Stimulated activated CD4-positive, alpha-beta T cell treated with anti-CD3 and anti-CD28 coated beads, Interleukin-4, amount 100 ng/mL, for 4 hours (primary cell): ENCODE measurements around the gene NDUFC1.
"Not testable (repeated sequence)": the region's sequence is repeated elsewhere in the genome, so short reads cannot be mapped to it uniquely, and the experiment has no call there.

Experiments
- DNase-seq, 2 experiments: peaks; one replicate each; pipeline ENCODE4 v3.0.0-alpha.2; 2020

The NDUFC1 gene

DNA sequence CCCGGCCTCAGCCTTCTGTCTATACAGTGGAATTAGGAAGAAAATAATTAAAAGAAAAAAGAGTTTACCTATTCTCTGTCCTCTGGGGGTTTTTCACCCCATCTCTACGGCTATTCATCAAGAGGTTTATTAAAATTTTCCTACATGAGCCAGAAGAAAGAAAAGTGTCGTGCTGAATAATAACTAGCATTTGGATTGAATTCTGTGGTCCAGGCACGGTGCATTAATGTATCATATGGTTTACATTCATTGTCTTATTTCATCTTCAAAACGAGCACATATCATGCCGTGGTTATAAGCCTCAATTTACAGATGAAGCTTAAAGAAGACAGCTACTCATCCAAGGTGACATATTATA lies 6.4 kb downstream of the NDUFC1 start:
- no peak for DNase-seq

DNA sequence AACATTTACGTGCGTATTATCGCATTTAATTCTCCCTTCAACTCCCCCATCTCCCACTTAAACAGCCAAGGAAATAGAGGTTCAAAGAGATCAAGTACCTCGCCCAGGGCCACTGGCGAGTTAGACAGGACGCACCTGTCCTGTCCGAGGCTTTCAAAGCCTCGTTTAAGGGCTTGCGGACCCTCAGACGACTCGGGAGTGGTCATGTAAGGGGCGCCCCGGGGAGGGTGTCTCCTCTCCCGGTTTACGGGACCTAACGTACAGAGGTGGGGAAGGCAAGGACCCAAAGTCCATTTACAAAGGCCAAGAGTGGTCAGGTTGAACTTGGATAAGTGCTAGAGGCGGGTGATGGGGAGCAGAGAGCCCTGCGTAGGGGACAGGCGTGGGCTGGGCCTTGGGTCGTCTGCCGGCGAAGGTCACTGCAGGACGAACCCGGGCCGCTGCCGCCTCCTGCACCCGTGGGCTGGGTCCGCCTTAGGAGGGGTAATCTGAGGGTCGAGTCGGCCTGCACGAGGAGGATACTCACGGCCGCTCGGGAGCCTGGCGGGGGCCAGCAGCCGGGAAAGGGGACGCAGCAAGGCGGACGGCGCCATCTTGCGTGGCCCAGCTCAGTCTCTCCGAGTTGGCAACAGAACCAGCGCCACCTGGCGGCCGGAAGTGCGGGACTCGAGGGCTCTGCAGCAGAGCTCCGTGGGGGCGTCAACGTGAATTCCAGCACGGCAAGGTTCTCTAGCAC lies 6.9 kb downstream of the NDUFC1 start:
- DNase-seq, result peak; percentile 95 to 100

DNA sequence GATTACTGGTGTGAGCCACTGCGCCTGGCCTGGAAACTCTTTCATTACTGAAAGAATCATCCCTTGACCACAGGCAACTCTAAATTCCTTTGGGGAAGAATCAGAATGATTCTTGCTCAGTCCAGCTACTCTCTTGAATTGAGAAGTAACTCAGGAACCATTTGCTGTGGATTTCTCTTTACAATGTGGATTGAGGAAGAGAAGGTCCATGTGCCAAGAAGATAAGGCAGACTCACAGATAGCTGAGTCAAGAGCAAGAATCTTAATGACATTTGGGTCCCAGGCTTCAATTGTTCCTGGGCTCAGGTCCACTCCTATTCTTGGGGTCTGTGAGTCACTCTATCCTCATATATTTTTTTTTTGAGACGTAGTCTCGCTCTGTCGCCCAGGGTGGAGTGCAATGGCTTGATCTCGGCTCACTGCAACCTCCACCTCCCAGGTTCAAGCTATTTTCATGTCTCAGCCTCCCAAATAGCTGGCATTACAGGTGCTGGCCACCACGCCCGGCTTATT lies 16.0 kb downstream of the NDUFC1 start:
- DNase-seq, result no peak

DNA sequence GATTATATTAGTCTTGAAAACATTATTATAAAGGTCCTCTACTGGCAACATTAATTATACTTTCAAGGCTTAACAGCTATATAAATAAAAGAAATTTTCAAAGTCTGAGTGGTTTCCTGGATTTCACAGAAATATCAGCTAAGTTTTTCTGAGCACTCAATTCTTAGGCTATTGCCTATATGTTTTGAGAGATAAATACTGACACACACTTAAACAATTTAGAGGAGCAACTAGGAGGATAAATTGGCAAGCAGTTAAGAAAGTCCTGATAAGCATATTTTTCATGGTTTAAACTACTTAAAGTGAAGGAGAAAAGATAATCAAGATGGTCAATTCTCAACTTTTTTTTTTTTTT lies 19.6 kb downstream of the NDUFC1 start:
- no peak for DNase-seq

DNA sequence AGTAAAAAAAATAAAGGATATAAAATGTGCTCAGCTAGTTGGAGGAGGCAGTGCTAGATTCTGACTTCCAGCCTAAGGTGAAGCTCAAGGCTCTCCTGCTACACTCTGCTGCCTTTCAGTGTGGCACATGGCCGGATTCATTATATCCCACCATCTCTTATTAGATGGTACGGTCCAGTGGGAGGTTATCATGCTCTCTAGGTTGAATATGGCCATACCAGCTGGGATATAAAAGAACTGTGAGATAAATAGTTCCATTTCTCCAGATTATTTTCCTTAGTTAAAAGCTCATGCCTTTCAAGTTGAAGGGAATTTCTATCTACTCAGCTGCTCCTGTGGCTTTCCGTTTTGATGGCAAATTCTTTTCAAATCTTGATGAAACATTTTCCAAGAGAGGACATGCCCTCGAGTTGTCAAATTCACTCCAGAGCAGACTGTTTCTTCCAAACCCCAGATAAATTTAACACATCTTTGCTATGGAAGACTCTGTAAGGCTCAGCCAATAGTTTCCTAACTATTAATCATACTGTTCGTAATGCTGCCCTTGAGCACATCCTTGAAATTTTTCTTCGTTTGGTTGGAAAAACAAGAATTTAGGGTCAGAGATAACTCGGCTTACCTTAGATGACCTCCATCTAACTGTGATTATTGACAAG lies 20.1 kb downstream of the NDUFC1 start:
- no peak for DNase-seq

DNA sequence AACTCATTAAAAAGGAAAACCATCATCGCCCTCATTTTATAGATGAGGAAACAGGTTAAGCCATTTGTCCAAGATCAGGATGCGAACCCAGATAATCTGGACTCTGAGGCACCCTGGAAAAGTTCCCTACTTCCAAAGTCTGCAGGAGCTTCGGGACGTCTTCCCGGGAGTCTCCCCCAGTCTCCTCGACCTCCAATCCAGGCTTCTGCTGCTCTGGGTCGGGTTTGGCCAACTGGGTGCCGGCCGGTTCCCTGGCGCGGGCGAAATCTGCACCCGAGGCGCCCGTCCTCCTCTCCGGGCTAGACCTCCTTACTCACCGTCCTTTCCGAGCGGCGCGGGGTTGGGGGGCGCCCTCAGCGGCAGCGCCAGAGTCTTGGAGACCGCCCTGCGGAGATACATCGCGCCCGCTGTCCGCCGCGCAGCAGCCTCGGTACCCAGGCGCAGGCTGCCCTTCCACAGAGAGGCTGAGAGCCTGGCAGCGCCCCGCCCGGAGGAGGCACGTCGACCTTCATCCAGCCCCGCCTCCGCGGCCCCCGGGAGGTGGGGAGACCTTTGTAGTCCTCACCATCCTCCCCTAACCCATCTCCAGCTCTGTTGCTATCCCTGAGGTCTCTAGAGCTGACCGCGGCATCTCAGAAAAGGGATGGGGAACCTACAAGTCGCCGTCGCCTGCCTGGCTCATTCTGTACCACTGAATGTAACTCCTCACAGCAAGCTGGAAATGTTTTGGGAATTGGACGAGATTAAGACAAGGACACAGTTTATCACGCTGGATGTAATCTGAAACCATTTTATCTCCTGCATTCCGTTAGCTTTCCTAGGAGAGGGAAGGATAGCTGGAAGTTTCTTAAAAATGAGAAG lies 22.3 kb downstream of the NDUFC1 start, which contains the start of gene MGARP:
Gene MGARP (minus strand): TSS at position 466 of the 861 bp plus-strand sequence. CDS start 67 bp downstream, at position 399.
- DNase-seq, result peak in 1 of 2 experiments; percentile 9

DNA sequence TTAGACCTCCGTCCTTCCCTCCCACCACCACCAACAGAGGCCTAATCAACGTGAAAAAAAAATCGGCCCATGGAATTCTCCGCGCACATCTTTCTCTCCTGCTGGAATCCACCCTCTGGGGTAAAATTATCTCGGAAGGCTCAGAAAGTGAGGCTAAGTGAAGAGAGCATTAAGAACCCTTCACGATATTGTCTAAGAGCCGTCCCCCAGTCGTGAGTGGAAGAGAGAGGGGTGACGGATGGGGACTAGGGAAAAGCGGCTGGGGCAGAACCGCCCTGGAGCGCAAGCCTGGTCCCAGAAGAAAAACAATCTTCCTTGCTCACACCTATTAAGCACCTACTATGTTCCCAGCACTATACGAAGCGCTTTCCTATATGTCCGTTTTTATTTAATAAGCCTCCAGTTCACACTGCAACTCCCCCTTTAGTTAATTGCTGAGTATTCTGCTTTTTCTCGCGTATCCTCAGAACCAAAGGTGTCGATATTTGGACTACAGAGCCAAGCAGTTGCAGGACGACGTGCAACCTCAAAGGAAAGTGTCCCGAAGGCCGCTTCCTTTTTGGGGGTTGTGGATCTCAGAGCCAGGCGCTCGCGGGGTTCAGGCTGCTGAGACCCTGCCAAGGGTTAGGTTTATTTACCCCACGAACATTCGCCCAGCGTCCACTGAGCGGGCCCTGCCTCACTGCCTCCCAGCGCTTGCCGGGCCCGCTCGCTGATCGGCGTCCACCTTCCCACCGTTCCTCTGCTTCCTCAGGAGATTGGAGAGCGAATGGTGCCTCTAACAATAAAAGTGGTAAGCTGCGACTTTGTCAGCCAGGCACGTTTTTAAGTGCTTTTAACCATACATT lies 23.1 kb downstream of the NDUFC1 start:
- no peak for DNase-seq

DNA sequence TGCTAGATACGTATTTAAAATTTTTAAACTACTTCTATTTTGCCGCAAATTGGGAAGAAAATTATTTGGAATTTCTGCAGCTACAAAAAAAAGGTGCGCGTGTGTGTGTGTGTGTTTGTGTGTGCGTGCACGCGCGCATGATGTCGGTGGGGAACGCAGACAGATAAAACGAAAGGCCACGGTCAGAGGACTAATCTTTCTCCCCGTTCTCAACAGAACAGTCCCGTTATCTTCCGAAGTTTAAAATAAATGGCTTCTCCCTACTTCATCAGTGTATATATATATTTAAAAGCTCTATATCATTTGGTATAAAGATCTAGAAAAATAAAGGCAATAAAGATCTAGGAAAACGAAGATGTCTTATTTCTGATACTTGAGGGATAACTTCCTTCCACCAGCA lies 23.8 kb downstream of the NDUFC1 start:
- DNase-seq, result no peak

DNA sequence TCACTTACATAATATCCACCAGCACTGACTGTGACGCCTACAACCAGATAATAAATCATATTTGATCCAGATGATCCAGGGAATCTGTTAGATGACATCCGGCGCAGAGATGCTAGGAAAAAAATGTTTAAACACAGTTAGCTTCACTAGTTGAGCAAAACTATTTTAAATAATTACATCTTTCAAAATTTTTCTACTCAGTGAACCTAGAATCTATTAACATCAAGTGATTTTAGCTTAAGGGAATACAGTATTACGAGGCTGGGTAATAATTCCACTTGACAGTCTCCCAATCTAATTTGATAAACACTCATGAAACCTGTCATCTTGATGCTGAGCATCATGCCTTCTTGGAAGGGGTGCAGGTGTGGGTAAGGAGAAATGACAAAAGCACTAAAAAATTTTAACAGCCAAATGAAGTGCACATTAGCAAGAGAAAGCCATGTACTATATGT lies 27.0 kb downstream of the NDUFC1 start:
- DNase-seq, result no peak

DNA sequence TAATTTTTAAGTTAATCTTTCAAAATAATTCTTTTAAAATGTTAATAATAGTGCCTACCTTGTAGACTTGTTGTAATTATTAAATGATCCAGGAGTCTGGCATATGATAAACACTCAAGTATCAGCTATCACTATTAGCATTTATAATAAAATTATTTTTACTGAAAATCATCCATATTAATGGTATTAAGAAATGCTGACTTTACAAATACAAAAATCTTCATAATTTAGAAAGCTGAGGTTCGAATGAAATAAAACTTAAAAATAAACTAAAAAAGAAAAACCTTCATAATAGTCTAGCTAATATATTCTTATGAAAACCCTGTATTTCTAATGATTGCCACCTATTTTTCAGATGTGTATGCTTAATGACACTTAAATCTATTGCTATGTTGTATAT lies 27.5 kb downstream of the NDUFC1 start:
- no peak for DNase-seq

DNA sequence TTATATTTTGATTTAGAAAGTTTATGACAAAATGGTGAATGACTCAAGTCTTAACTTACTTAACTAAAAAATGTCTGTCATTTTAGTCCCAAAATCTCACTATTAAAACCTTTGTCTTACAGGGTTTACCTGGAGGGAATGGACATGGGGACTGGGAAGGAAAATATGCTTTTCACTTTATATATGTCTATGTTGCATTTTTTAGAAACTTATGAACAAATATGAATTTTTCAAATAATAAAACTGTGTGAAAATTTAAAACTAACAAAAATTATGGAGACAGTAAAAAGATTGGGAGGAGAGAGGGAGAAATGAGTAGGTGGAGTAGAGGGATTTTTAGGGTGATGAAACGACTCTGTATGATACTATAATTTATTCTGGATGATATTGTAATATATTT lies 28.4 kb downstream of the NDUFC1 start:
- DNase-seq, result no peak

DNA sequence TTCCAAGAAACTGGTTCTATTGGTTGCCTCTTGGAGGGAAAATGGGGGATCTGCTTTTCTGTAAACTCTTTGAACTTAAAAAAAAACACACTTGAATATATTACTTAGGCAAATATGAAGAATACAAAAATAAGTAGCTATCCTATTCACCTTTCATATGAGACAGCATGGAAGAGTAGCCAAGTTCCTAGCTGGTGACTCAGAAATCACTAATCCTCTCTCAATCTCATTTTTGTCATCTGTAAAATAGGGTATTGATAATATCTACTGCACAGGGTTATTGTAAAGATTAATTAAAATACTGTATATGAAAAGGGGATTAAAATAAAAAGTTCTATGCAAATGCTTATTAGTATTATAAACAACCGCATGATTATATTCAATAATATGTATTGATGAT lies 35.0 kb downstream of the NDUFC1 start:
- no peak for DNase-seq

DNA sequence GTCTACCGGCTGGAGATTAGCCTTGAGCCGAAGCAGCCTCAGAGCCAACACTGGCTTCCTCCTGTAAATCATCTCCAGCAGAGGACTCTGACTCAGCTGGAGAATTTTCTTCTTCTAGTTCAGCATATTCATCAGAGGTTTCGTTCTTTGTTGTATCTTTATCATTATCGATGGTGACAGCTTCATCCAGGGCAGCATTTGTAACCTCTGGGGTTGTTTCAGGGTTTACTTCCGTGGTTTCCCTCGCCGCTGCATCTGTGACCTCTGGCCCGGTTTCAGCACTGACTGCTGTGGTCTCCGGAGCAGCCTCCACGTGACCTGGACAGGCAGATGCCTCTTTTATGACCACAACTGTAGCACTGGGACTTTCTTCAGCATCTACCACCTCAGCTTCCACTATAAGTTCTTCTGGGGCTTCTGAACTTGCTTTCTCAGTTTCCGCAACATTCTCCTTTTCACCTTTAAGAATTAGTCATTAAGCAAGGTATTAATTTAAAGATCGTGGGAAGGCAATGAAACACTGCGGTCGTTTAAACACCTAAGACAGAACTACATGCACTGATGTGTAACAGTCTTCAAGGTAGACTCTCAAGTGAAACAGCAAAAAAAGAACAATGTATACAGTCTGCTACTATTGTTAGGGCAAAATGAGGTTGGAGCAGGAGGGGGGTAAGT lies 35.6 kb downstream of the NDUFC1 start:
- DNase-seq, result peak; percentile 45 to 59

DNA sequence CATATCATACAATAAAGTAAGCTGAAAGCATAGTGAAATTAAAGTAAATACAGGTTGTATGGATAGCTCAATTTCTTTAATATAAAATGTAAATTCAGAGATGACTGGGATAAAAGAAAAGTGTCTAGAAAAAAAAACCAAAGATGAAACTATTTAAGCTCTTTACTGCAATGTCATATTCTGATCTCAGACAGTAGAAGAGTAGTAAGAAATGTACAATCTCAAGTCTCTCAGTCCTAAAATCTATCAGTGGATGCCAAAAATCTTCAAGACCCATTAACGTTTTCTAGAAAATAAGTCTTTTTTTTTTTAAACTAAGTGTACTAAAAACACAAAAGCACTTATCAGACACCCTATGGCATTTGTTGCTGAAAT lies 36.1 kb downstream of the NDUFC1 start:
- DNase-seq, result no peak

DNA sequence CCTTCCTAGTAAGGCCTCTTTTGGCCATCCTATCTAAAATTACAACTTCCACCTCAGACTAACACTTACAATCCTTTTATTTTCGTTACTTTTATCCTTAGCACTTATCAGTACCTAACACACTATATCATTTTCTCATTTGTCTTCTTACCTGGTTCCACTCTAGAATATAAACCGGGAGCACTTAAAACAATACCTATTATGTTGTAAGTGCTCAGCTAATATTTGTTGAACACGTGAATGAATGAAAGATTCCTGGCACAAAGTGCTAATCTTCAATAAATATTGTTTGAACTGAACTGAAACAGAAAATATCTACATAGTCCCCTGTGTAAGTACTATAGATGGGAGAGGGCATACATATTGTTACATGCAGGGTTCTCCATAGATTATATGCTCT lies 36.6 kb downstream of the NDUFC1 start:
- no peak for DNase-seq

DNA sequence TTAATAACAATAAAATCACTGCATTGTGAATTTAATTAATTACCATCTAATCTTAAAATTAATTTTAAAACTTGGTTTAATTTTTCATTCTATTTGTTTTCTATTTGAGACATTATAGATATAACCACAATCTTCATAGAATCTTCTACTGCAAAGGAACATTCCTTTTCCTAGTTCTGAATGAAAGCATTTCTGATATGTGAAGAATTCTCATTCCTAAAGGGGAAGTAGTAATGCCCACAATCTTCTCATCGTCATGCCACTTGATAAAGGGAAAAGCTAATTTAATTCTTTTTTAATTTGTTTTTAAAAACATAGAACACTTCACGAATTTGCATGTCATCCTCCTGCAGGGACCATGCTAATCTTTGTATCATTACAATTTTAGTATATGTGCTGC lies 45.9 kb downstream of the NDUFC1 start:
- DNase-seq, result no peak

DNA sequence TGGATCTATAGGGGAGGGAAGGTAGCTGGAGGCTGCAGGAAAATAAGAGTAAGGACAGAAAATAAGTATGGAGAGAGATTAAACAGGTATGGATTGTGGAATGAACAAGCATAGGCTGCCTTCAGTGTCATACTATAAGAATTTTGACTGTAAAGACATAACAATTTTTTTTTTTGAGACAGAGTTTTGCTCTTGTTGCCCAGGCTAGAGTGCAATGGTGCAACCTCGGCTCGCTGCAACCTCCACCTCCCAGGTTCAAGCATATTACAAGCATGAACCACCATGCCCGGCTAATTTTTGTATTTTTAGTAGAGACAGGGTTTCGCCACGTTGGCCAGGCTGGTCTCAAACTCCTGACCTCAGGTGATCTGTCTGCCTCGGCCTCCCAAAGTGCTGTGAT lies 46.7 kb downstream of the NDUFC1 start:
- not testable (repeated sequence) for DNase-seq

DNA sequence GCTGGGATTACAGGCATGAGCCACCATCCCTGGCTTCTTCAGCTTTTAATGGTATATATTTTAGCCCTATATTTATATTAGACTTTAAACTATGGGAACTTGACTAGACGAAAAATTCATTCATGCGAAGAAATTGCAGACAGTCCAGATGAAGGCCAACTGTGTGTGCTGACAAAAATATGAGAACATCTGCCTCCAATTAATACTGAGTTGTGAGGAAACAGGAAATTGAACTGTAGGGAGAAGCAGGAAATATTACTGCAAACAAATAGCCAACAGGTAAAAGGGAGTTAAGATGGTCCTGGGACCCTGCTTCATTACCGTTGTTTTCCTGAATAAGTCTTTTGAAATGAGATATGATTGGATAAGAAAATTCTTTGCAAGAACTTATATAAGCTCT lies 48.6 kb downstream of the NDUFC1 start:
- DNase-seq, result no peak

DNA sequence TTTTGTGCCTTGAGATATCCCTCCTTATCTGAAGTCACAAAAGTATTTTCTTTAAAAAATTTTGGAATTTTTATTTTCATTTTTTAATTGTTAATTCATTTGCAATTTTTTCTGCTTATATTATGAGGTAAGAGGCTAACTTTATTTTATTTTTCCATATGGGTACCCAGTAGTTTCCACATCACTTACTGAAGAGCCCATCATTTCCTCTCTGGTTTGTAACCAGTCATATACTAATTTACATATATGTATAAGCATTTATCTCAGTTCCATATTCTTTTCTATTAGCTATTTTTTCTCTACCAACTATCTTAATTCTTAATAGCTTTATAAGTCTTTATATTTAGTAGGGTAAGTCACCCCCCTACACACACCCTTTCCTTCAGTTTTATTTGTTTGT lies 49.2 kb downstream of the NDUFC1 start:
- DNase-seq, result no peak

DNA sequence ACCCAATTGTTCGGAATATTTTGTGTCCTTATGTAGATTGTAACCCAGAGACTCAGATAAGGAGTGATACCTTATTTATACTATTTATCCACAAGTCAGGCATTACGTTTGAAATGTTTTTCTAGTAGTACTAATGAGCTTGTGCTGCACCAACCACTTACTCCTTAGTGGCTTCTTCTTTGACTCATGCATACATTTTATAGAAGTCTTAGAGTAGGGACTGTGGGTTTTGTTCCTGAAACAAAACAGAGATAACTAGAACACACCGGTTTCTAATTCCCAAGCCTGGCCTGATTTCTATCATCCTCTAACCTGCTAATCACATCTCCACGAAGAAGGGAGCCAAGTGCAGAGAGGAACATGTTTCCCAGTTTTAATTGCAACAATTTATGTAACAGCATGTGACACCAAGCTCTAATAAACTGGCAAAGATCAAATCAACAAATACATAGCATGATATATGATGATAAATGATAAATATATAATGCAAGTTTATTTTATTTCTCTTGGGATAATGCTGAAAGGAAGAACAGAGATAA lies 54.5 kb downstream of the NDUFC1 start:
- DNase-seq, result no peak

DNA sequence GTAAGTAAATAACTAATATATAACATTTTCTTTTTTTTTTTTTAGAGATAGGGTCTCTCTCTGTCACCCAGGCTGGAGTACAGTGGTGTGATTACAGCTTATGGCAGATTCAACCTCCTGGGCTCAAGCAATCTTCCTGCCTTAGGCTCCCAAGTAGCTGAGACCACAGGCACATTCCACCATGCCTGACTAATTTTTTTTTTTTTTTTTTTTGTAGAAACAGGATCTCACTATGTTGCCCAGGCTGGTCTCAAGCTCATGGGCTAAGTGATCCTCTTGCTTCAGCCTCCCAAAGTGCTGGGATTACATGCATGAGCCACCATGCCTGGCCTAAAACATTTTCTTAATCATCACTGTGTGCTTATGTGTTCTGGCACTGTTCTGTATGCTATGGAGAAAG lies 55.0 kb downstream of the NDUFC1 start:
- DNase-seq, result no peak

DNA sequence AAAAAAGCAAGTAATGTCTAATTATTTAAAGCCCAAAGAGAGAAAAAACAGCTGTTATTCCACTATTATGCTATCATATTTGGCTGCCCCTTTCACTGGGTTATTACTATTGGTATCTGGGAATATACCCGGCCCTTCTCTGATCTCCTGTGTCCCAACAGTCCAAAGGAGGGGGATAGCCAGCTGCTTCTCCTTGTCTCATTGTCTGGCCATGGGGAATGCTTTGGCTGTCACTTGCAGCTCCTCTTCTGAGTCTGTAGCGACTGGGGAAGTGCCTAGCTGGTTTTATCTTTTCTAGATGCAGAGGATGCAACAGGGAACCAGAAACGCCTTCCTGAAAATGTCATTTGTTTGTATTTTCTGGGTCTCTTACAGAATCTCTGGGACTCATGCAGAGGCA lies 56.1 kb downstream of the NDUFC1 start:
- no peak for DNase-seq
